Measurements from ENCODE around the gene C8B.

Gene C8B

DNA sequence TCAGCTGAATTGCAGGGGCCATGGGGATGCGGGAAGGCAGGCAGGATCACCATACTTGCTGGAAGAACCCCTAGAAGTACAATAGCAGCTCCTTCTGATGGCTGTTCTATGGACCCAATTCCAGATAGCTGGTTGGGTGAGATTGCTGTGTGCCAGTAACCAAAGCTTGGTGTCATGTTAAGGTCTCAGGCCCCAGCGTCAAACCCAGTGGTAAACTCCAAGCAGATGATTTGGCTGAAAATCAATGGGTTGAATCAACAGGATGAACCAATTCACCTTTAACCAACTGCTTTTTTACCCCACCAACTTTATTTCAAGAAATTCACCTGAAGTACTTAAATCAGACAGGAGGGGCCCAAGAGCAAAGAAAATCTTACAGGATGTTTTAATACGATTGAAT lies 37.8 kb downstream of the C8B start:
- no peak for DNase-seq

DNA sequence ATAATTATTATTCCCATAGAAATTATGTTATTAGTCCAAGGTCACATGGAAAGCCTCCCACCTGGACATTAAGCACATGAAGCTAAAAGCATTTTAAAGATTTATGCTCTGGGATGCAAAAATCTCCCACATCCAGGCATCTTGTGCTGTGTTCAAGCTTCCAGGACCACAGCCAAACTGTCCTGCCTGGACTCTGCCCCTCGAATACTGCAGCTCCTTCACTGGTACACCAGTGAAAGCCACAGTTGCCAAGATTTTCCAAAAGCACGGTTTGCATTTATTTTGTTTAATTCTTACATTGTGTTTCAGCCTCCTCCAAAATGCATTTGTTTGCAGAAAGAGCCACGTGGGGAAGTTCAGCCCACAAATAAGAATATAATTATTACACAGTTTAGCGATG lies 38.6 kb downstream of the C8B start:
- no peak for DNase-seq

DNA sequence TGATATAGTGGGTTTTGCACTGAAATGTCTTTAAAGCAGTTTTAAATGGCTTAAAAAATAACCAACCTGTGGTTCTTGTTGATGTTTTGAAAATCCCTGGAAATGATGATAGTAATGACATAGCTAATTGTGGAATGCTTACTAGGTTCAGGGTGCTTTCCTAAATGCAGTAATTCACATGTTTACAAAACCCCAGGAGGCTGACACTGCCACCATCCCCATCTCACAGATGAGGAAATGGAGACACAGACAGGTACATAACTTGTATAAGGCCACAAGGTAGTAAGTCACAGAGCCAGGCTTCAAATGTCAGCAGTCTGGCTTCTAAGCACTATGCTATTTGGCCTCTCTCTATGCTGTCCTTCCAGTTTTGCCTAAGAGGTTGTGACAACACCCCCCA lies 40.6 kb downstream of the C8B start:
- DNase-seq: no peak

DNA sequence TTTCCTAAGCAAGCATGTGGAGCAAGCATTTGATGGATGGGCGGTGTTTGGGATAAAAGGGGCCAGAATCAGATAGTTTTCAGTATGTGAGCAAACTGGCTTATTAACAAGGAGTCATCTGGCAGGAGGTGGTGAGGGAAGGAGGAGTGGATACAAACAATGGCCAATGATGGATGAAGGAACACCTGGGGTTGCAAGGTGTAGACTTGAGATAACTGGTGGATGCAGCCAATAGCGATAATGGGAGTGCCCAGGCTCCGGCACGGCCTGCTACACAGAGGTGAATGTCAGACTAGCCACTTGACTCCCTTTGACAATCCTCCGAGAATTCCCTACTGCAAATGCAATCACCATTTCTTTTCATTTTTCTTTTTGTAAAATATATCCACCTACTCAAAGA lies 41.7 kb downstream of the C8B start:
- no peak for DNase-seq

DNA sequence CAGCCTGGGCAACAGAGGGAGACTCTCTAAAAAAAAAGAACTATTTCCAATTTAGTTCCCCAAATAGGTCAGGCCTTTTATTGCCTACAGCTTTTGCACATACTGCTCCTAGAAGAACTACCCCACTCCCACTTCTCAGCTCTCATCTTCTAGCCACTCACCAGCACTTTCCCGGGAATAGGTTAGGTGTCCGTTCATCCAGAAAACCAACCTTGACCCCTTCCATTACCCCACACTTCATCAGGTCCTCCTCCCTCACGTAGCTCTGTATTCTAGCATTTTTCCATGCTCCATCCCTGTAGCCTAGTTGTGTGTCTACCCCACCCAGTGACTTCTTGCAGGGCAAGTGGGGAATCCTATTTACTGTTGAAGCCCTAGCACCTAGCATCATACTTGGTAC lies 42.6 kb downstream of the C8B start:
- DNase-seq: no peak

DNA sequence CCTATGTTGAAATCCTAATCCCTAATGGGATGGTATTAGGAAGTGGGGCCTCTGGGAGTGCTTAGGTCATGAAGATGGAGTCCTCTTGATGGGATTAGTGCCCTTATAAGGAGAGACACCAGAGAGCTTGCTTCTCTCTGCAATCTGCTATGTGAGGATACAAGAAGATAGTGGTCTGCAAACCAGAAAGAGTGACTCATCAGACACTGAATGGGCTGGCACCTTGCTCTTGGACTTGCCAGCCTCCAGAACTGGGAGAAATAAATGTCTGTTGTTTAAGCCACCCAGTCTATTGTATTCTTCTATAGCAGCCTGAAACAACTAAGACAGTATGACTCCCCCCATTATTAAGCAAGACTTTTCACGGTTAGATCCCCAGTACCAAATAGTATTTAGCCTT lies 43.3 kb downstream of the C8B start:
- no peak for DNase-seq

DNA sequence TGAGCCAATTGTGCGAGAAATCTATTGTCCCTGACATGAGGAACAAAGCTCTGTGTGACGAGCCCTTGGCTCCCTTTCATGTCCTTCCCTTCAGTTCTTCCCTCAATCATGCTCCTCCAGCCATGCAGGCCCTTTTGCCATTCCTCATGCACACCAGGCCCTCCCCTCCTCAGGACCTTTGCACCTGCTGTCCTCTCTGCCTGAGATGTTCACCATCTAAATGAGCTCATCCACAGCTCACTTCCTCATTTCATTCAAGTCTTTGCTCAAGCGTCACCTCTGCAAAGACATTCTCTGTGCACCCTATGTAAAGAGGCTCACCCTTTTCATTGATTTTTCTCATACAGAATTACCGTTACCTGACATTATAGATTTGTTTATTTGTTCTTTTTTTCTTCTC lies 43.7 kb downstream of the C8B start:
- DNase-seq: no peak

DNA sequence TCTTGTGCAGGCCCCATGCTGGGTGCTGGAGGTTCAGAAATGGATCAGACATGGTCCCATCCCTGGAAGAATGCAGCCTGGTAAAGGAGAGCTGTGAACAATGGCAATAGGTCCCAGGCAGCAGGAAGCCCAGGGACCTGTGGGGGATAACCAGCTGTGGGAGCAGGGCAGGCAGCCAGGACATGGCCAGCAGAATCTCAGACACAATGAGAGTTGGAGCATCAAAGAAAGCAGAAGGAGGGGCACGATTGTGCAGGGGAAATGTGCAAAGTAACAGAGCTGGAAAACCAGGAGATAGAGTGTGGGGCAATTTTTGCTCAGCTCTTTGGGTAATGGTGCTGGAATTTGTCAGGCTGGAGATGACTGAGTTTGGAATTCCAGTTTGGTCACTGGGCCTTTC lies 44.3 kb downstream of the C8B start:
- DNase-seq: no peak

DNA sequence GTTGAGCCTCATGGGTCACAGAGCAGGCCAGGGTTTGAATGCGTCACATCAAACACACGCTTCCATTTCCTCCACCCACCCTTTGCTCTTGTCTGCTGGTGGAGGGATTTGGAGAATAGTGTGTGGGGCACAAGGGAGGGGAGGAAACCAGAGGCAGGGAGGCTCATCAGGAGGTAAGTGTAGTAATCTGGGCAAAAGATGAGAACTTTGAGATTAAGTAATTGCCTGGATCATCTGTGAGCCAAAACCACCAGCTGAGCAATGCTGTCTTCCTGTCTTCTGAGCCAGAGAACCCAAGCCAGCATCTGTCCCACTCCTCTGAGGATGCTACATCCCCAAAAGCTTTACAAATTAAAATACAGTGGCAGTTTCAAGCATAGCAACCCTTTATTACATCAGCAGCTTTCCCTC lies 45.2 kb downstream of the C8B start:
- no peak for DNase-seq

DNA sequence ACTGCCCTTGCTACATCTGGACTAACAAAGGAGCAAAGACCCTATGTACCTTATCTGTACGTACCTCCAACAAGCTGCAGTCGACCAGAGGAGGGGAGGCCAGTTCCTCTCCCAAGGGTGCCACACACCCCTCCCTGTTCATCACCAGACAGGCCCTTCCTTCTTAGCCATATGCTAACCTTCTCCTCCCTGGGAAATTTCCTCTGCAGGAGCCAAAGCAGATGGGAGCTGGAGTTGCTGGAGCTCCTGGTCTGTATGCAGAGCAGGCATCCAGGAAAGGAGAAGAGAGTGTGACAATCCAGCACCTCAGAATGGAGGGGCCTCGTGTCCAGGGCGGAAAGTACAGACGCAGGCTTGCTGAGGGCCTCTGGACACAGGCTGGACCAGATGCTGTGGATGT lies 48.5 kb downstream of the C8B start:
- no peak for DNase-seq

DNA sequence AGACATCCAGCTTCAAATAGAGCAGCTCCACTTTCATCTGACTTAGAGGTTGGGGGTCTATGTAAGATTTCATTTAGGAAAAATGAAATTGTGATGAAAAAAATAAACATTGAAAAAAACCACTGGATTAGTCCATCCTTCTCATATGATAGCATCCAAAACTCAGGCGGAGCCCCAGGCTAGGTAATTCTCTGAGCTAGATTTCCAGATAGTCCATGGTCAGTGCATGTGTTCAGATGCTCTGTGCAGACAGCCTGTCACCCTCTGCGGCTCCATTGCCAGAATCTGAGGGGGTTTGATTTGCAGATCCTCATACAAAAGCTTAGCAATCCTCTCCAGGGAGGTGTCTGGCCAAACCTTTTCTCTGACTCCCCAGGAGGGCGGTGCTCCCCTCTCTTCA lies 49.2 kb downstream of the C8B start:
- no peak for DNase-seq

DNA sequence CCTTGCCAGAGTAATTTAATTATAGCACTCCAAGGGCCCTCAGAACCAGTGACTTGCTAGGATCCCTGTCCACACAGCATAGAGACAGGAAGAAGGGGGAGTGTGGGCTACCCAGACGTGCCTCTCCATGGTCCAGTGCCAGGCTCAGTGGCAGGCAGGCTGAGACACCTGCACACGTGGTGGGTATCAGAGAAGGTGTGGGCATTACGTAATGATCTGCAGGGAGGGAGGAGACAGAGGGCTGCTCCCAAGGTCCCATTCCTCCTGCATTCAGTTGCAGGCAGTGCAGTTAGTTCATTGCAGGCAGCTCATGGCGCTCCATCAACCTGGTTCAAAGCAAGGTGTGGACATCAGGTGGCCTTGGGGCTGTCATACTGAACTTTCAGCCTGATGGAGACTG lies 49.9 kb downstream of the C8B start:
- DNase-seq: no peak

DNA sequence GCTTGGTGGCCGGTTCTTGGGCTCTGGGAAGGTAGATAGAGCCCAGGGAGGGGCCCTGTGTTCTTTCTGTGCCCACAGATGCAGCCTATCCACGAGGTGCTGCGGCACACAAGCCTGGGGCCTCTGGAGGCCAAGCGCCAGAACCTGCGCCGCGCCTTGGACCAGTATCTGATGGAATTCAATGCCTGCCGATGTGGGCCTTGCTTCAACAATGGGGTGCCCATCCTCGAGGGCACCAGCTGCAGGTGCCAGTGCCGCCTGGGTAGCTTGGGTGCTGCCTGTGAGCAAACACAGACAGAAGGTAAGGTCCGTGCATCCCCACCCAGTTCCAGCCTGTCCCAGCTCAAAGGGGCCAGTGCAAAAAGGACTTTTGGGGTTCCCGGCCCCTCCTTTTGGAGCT lies 53.5 kb downstream of the C8B start:
- no peak for DNase-seq

DNA sequence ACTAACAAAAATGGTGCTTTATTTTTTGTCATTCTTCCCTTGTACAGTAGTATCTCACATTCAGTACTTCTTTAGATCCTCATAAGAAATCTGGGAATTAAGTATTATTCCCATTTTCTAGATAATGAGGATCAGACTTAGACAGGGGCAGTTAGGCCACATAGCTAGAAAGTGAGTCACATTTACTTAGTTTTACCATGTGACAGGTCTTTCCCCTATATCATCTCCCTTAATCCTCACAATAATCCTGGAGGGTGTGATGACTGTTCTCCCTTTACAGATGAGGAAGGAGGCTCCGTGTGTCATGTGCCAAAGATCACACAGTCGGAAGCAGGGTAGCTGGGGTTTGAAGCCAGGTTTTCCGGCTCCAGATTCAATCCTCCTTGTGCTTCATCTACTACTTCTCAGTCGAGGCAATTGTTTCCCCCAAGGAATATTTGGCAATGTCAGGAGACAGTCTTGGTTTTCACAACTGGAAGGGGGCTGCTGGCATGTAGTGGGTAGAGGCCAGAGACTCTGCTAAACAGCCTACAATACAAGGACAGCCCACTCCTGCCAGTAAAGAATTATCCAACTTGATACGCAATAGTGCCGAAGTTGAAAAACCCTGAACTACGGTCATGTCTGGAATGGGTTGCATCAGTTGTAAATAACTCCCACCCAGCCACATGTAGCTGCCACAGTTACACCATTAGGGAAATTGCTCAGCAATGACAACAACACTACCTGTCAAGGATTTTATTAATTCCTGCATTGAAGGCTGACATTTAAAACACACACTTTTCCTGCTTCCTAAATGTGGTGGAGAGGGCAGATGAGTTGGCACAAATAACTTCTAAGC lies 54.5 kb downstream of the C8B start:
- no peak for DNase-seq

DNA sequence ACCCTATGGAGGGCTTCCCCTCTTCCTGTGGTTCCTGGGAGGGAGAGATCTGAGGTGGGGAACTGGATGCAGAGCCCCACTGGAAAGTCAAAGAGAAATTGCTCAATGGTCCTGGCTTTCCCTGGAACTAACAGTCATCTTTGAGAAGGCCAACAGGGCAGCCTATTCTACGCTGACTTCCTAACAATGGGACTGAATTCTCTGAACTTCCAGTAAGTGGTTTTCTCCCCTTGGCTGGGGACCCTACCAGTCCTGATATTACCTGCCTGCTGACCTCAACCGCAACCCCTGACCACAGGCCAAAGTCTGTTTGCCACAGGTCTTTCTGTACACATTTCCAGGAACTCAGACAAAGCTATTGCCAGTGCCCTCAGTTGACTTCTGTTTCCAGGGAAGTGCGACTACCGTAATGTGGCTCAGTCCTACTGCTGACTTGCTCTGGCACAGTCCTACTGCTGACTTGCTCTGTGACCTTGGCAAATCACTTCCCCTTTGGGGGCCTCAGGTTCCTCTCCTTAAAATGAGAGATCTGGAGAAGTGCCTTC lies 55.3 kb downstream of the C8B start:
- DNase-seq: no peak

DNA sequence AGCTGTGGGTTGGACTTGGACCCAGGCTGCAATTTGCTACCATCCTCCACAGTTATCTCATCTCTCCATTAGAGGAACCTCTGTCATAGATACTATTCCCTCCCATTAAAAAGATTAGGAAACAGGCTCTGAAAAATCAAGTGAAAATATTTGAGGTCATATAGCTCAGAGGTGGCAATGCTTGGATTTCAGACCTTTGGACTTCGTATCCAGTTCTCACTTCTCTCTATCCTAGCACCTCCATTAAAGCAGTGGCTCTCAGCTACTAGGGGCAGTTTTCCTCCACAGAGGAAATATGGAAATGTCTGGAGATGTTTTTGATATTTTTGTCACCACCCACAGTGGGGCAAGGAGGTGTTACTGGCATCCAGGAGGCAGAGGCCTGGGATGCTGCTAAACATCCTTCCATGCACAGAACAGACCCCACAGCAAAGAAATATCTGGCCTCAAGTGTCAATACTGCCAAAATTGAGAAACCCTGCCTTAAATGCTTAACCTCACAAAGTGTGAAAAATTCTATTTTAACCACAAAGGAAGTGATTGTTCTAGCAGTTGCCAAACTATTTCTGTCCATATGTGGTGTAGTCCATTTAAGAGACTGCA lies 57.1 kb downstream of the C8B start:
- no peak for DNase-seq

DNA sequence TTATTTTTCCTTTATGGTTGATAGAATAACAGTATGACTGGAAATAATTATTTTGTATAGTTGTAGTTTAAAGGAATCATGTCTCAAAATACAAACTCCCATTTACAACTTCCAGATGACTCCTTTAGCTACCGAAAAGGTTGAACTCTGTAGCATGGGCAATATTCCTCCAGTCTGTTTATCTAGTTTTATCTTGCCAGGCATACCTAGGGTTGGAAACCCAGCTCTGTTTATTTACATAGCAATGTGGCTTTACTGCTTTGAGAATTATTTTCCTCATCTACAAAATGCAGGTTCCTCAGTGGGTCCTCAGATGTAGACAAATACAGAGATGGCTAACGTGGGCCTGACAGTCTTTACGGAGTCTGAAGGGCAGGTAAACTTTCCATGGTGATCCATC lies 60.1 kb downstream of the C8B start:
- DNase-seq: no peak

DNA sequence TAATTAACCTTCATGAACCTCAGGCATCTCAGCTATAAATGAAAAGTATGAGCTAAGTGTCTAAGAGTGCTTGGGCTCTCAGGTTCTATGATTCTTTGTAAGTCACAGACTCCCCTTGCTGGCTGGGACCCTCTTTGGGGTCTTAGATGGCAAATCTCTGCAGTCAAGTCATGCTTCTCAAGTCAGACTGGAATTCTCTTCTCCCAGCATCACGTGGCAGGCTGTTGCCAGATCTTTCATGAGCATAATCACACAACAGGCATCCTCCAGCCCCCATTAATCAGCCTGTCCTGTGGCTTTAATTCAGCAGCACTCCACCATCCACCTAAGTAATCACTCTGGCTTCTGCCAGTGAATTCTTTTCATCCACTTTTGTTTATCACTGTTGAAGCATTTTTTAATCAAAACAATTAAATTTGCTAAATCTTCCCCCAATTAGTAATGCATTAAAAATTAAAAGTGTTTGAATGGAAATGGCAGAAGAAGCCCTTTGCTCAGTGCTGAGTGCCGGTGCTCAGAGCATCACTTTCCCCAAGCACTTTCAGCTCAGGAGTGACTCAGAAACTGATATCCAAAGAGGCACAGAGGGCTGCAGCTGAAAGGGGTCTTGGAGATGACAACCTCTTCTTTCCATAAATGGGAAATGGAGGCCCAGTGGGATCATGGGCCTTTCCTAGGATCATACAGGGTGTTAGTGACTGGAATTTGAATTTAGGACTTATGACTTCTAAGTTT lies 61.0 kb downstream of the C8B start:
- no peak for DNase-seq

DNA sequence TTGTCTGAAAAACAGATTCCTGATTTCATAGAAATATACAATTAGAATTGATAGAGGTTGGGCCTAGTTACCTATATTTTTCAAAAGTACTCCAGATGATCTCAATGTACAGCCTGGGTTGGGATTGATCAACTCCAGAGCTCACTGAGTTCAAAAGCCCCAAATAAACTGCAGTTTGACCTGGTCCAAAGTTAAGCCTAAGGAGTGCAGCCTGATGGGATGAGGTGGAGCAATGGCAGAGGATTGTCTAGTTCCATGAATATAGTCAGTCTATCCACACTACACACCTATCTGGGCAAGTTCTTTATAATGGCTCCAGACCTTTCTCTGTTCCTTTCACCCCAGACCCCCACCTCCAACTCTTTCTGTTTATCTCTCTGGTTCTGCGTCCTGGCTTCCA lies 62.0 kb downstream of the C8B start:
- no peak for DNase-seq

DNA sequence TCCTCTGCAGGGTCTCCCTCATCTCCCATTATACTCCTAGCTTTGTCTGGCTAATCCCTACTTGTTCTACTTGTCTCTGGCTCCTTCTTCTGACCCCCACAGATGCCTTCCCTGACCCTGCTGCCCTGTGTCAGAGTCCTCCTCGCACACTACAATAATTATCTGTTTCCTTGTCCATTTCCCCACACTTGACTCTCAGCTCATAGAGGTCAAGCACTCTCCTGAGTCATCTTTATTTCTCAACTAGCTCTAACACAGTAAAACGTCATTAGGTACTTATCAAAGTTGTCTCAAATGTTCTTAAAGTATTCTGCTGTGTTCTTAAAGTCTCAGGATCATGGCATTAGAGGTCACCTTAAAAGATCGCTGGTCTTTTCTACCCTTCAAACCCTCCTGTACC lies 64.1 kb downstream of the C8B start:
- no peak for DNase-seq

DNA sequence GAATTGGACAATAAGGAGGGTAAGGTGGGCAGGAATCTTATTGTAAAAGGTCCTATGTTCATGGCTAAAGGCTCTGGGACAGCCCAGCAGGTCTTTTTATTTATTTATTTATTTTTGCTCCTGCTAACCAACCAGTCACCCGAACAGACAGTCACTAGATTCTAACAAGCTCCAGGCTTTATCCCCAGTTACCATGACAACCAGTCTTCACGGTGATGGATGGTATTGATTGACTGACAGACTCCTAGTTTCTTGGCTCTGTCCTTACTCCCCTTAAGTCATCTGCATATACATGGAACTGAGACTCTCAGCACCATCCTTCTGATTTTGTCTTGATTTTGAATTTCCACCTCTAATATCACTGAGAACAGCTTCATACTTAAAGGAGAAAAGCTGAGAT lies 66.9 kb downstream of the C8B start:
- DNase-seq: no peak

DNA sequence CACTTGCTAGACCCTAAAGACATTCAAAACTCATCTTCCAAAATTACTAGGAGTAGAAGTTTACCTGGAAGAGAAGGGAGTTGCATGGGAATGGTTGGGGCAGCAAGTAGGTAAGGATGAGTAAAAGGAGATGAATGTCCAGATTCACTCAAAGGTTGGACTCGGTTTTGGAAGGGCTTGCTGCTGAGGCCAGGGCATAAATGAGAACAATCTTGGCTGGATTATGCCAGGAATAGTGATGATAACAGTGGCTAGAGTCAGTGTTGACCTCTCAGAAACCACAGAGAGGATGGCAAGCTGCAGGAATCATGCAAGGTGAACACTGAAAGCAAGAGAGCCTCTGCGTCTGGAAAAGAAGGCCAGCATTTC lies 67.8 kb downstream of the C8B start:
- DNase-seq: no peak

DNA sequence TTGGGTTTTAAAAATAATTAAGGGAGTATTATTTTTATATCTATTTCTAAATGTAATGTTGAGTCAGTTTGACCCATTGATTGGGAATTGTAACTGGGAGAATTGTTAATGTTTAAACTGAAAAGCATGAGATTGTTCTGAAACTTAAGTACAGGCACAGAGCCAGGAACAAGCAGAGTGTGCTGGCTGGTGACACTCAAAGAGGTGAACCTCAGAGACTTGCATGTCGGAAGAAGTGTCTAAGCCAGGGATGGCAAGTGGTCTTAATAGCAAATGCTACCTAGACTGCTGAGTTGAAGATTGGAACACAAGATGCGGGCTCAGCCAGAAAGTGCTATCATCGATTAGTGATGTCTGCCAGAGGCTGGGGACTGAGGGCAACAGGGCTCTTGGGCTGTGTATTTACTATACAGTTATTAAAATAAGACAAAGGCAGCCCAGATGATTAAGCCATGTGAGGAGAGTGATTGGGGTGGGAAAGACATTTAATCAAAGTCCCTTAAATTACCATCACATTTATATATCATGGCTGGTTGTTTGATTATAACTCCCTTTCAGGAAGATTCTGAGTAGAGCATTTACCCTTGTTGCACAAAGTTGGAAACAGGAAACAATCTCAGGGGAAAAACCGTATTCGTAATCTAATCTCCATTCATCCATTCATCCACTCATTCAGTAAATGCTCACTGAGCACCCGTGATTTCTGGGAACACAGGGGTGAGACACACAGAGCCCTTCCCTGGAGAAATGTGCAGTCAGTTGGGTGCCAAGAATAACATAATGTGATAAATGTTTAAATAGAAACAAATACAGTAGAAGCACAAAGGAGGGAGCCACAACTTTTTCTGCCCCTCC lies 68.4 kb downstream of the C8B start:
- no peak for DNase-seq

All from NCI-H1105 (cell line).